ENCODE data around the gene SP140.
"Not testable (repeated sequence)": the region's sequence is repeated elsewhere in the genome, so short reads cannot be mapped to it uniquely, and the experiment has no call there.

SP140 gene

DNA sequence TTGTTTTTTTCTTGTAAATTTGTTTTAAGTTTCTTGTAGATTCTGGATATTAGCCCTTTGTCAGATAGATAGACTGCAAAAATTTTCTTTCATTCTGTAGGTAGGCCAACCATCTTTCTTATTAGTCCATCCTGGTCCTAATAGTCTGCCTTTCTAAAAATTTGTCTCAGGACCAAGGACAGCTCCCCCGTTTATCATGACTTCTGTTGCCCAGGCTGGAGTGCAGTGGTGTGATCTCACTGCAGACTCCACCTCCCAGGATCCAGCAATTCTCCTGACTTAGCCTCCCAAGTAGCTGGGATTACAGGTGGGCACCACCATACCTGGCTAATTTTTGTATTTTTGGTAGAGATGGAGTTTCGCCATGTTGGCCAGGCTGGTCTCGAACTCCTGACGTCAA lies 63.8 kb downstream of the SP140 start:
- DNase-seq (ENCODE audit: low read depth in 2 of 2), result not testable (repeated sequence)

DNA sequence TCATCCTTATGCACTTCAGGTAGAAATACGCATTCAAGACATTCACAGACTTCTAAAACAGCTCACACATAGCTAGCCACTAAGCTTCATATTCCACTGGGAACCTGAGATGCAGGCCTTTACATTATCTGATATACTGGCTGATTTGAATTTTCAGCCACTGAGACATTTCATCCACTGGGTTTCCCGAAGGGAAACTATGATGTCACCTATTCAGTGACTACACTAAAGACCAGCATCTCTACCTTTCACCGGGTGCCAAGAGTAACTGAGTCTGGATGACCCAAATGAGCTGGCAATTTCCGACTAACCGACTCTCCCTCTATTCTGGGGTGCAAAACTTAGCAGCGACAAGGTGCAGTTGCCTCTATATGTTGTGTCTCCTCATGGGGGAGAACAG lies 69.7 kb downstream of the SP140 start:
- no peak for DNase-seq (ENCODE audit: low read depth in 2 of 2)

DNA sequence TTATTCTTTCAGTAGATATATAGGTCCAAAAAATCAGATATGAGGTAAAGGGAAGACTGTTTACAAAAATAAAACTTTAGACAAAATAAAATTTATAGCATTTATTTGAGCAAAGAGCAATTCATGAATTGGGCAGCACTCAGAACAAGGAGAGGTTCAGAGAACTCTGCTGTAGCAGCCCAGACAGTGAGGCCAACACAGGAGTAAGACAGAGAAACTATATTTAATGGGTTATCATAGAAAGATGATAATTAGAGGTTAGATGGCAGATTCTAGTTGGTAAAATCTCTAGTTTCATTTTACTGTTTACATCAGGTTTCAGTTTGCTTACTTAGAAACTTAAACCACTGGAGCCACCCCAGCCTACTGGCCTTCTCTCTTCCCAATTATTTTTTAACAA lies 71.4 kb downstream of the SP140 start:
- no peak for DNase-seq (ENCODE audit: low read depth in 2 of 2)

DNA sequence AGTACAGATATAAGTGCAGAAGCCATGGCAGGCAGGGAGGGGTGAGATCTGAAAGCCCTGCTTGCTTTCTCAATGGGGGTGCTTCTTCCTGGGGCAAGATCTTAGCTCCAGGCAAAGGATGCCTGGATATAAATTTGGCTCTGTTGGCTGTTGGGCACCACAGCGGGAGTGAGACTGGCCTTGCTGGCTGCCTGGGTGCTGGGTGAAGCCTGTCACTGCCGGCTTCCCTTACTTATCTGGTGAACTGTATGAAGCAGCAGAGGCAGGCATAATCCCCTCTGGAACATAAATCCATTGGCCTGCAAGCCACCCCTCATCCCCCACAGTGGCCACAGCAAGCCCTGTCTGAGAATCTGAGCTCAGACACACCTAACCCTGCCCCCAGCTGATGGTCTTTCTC lies 74.1 kb downstream of the SP140 start:
- DNase-seq (ENCODE audit: low read depth in 2 of 2), result no peak

DNA sequence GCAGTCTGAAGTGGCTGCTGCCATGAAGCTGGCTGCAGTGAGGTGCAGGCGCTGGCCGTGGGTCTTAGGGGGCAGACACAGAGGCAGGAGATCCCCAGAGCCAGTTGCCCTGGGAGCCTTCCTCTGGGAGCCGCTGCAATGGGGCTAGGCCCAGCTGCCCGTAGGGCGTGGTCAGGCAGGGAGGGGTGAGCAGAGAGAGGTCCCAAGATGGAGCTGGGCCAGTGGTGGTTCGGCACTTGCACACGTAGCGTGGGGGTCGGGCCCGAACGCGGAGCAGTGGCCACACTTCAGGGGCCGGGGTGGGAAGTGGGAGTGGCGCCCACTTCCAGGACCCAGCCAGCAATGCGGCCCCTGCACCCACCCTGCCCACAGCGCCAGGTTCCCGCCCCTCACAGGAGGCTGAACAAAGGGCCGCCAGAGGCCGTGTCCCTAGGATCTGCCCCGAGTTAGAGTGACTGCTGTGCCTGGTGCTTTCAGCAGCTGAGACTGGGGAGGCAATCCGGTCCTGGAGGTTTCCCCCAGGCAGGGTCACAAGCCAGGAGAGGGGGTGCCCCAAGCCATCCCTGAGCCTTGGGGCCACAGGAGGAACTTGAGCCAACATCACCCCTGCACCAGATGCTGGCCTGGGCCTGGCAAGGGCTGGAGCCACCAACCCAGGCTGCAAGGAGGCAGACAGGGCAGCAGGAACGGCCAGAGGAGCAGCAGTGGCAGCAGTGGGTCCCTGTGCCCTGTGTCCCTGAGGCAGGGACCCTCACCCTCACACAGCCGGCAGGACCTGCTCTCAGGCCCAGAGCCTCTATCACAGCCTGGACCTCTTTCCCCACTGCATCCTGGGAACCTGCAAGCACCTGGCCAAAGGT lies 80.1 kb downstream of the SP140 start:
- DNase-seq (ENCODE audit: low read depth in 2 of 2), result no peak

DNA sequence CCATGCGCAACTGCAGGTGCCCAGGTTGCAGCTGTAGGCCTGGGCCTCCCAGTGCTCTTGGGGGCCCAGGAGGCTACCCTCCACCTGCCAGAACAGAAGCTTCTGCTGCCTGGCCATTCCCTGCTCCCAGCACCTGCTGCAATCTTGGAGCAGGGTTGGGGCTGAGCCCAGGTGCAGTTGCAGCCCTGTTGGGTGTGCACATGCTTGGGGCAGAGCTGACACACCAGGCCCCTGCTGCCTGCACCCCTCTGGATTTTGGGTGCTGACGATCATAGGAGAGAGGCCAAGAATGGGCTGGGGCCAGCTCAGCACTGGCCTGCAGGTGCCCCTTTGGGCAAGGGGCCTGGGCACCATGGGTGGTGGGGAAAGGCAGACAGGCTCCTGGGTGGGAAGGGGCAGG lies 80.9 kb downstream of the SP140 start:
- DNase-seq (ENCODE audit: low read depth in 2 of 2), result no peak

DNA sequence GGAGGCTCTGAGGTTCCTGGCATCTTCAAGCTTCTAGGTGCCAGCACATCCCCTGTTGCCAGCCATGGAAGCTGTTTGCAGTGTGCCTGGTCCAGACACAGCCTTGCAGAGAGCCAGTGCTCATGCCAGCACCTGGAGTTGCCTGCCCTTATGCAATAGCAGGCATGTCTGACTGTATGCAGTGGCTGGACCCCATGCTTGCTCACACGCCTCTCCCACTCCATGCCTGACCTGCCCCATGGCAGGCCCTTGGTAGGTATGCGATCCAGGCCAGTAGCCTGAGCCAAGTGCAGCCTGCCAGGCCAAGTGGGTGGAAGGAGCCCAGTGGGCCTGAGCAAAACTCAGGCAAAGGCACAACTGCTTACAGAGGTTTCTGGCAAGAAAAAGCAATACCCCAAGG lies 81.9 kb downstream of the SP140 start:
- DNase-seq (ENCODE audit: low read depth in 2 of 2), result no peak

DNA sequence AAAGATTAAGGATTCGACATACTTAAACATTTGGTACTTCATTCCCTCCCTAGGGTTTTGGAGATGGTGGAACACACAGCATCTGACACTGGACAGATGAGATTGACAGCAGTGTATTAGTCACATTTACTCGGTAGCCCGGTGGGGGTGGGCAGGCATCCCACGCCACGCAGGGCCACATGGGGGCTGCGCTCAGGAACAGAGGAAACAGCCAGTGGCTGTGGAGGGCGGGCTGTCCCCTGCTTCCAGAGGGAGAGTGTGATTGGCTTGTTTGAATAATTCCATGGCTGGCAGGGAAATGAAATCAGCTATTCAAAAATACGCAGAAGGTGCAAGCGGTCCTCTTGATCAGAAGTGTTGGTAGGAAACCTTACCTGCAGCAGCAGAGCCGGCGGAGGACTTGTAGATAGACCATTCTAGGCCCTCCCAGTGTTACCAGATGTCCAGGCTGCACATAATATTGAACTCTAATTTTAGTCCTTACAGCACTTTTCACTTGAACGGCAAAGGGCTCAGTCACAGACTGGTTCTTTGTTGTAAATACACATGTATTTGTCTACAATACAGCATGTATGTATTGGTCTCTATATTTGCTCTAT lies 83.0 kb downstream of the SP140 start:
- no peak for DNase-seq (ENCODE audit: low read depth in 2 of 2)

DNA sequence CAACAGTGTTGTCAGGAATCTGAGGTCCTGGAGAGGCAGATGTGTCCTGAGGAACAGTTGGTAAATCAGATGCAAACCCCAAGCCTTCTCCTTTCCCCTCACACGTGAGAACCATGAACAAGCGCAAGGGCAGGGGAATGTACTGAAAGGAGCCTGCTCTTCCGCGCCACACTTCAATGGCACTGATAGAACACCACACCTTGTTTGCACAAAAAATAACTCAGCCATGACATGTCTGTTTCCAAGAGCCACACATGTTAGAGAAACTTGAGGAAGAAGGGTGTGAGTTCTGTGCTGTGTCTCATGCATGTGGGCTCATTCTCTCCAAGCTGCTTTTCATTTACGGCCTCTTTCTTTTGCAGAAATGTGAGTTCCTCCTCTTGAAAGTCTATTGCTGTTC lies 85.3 kb downstream of the SP140 start:
- DNase-seq (ENCODE audit: low read depth in 2 of 2), result not testable (repeated sequence)

DNA sequence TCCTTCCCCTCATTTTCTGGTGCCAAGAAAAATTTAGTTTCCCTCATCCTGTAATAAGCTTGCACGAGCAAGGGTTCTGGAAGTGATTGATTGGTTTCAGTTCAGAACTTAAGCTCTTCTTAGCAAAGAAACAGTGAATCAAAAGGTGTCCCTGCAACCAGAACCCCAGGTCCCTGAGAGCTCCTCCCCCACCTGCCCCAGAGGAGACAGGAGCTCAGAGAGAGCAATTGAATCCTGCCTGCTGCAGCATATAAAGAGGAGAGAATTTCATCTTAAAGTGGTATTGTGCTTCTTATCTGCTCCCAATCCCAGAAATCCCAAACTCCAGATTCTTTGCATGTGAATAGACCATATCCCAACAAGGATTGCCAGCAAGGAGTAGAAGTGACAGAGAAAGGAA lies 86.1 kb downstream of the SP140 start:
- not testable (repeated sequence) for DNase-seq (ENCODE audit: low read depth in 2 of 2)

DNA sequence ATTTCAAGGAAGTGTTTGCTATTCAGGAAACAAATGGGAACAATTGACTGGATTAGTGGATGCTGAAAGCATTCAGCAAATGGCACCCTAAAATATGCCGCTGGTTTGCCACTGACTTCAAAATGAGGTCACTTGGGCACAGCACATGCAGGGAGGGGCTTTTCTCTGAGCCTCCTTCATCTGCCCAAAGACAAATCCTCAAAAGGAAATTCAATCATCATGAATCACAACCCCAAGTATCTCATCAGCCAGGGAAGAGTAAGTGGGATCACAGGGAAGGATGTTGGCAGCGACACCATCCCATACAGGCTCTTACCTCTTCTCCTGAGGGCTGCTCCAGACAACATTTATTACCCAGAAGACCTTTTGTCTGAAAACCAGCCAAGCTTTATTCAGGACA lies 87.1 kb downstream of the SP140 start:
- DNase-seq (ENCODE audit: low read depth in 2 of 2), result no peak

DNA sequence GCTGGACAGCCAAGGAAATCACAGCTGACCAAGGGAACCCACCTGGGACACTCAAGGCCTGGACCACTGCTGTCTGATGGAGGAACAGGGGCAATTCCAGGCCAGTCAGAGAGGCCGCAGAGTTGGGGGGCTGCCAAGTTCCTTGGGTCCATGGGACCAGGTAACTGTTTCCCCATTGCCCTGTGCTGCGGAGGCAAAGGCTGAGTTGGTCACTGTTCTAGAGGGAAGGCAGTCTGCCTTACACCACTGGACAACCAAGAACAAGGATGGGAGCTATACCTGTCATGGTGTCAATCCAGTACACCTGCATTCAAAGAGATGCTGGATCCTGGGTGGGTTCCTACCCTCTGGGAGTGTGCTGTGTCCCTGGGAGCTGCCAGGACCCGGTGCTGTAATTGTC lies 91.8 kb downstream of the SP140 start:
- DNase-seq (ENCODE audit: low read depth in 2 of 2), result no peak

DNA sequence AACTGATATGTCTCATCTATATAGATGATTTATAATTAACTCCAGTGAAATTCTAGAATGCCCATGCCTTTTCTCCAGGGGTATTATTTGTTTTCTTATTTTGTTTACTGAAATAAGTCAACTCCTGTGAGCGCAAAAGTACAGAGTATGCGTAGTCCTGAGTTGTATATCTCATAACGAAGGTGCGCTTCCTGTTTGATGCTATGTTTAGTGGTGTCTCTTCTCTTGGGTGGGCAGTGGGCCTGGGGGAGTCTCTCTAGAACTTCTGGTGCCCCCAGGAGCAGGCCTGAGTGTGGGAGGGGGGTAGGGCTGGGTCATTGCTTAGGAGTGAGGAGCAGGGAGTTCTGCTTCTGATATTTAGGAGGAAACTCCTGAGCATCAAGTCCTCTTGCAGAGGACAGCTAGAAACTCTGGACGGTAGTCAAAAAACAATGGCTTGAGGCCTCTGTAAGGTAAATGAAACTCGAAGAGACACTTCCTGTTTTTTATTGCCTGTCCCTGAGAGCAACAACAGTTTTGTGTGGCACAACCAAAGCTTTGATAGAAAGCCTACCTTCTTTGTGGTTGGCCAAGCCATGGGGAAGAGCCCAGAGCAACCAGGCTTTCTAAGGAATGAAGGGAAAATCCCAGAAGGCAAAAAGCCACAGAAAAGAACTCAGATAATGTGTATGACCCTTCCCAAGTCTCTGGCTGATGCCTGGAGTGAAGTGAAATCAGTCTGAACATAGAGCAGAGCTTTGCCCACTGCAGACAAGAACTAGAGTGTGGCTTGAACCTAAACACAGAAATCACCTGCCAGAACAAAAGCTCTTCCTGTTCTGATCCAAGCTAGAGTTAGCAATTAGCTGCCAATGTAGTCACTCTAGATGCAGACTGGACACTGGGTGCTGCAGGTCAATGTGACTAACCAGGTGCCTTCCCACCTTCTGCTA lies 92.9 kb downstream of the SP140 start:
- DNase-seq (ENCODE audit: low read depth in 2 of 2), result no peak

DNA sequence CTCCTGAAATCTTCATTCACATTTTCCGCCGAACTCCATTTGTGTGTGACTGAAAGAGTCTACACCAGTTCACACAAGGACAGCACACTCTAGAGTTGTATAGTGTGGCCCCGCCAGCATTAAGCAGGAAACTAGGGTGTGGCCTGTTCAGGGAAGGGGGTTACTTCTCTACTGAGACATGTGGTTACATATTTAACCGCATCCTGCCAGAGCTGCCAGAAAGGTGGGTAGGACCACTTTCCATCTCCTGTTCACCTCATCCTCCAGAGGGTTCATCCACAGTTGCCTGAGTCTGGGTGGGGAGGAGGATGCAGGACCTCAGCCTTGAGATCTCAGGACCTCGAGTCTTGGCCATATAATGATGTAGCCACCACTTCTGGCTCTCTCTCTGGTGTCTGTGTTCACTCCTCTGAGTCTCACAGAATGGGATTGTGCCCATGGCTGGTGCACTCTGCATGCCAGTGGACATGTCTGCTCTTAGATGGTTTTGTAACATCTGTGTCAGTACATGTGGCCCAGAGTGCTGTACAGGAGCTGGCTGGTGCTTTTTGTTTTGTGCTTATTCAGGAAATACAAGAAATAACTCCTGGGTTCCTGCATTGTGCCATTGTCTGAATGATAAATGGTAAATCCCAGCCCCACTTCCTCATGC lies 93.8 kb downstream of the SP140 start:
- no peak for DNase-seq (ENCODE audit: low read depth in 2 of 2)

DNA sequence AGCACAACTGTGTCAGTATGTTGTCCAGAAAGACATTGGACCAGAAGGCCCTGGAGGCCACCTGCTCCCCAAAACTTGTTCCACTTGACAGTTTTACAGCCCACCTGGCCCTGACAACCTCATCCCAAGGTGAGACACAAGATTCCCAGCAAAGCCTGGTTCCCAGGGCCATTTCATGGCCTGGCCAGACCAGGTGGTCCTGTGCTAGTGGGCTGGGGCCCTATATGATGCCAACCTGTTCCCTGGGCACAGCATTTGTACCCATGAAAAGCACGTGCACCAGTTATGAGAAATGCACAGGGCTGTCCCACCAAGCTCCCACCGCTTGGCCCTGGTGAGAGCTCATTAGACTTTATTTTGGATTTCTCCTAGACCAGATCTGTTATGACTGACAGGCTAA lies 95.5 kb downstream of the SP140 start:
- DNase-seq (ENCODE audit: low read depth in 2 of 2), result no peak

DNA sequence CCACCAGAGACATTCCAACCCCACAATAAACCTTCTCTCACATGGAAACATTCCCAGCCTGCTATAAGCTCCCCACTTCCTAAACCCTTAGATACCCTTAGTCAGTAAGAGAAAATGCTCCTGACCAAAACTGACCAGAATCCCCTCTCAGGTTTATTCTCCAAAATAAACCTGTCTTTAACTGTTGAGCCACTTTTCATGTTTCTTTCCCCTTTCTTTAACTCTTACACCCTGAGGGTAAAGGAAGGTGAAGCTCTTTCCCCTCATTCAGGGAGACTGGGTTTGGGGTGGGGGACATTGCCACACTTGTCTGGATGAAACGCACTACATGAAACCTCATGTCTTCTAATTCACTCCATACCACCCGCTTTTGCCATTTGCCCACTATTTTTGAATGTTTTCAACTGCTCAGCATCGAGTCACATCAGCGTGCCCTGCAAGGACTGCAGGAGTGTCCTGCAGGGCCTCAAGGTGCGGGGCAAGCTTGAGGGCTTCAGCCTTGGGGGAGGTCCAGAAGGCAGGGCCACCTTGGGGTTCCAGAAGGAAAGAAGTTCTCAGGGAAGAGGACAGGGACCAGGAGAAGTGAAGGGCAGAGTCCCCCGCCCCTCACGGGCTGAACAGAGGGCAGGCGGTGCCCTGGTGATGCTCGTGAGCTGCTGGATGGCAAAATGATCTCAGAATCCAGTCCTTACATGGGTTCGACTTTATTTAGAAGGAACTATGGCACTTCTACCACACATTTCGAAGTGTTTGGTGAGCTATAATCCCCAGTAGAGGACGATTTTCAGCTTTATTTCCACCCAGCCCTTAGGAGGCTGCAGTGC lies 97.2 kb downstream of the SP140 start:
- no peak for DNase-seq (ENCODE audit: low read depth in 2 of 2)

DNA sequence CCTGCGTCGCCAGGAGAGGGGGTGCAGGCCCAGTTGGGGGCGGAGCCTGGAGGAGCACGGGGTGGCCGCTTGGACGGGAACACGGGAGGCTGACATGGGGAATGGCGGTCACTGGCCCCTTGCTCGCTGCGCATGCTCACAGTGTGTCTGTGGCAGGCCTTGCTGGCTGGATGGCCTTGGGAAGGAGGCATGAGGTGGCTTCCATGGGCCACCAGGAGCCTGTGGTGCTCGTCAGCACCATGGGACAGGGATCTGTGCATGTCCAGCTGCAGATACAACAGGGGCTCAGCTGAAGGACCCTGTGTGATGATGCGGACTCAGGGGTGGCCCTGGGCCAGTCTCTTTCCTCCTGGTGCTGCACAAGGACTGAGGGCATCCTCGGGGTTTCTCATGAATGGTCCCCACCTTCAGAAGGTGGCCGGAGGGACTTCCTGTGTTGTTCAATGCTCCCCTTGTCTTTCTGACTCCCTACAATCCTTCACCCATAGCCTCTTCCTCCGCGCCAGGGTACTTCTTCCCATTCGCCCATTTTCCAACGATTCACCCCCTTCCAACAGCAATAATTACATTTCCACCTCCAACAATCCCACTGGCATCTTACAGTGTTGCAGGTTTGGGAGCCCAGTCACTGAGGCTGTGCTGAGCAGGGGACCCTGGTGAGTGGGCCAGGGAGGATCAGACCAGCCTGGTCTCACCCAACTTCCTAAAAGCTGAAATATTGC lies 98.0 kb downstream of the SP140 start:
- no peak for DNase-seq (ENCODE audit: low read depth in 2 of 2)

DNA sequence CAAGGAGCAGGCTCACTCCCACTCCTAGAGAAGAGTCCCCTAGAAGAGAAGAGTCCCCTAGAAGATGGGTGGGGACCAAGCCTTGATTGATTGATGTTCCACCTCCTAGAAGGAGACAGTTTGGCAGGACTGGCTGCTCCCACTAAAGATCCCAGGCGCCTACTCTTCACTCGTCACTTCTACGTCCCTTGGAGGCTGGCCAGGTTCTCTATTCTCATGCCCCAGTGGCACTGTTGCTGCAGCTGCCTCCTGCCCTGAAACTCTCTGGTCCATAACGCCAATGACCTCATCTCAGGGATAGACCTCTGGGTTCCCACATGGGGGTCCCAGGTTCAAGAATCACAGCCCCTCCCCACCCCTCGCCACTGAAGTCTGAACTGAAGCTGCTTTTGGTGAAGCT lies 99.0 kb downstream of the SP140 start:
- DNase-seq (ENCODE audit: low read depth in 2 of 2), result no peak

DNA sequence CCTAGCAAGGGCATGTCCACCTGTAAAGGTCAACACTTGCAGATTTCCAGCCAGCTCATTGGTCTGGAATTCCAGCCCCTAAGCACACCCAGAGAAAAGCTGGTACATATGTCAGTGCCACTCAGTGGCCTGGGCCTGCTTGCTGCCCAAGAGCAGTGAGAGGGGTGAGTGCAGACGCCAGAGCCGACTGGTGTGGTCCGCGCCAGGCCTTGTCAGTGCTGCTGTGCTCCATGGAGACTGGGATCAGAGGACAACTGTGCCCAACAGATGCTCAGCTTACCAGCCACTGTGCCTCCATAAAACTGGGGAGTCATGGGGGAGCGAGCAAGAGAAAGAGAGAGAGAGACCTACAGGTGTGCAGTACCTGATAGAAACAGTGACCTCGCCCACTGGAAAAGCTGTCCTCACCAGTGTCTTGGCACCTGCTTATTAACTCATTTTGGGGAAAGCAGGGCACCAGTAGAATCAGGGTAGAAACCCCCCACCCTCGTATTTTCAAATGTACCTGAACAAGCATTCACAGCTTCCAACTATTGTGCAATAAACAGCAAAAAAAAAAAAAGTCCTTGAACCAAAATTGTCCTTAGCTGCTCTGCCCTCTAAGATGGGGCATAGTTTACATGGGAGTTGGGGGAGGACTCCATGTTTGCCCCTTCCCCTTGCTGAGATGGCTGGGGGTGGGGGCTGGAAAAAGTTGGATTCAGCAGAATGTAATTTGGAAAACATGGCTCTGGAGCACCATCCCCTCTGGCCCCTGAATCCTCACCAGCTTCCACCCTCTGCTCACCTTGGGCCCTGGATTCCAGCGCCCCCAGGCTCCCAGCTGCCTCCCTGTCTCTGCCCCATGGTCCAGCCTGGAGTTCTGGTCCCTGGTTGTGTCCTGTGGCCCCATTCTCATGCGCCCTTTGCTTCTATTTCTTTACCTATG lies 100.0 kb downstream of the SP140 start:
- DNase-seq (ENCODE audit: low read depth in 2 of 2), result no peak

Data from fibroblast of skin of left biceps (primary cell).